ENCODE measurements around the gene SLC8A3.

The SLC8A3 gene

DNA sequence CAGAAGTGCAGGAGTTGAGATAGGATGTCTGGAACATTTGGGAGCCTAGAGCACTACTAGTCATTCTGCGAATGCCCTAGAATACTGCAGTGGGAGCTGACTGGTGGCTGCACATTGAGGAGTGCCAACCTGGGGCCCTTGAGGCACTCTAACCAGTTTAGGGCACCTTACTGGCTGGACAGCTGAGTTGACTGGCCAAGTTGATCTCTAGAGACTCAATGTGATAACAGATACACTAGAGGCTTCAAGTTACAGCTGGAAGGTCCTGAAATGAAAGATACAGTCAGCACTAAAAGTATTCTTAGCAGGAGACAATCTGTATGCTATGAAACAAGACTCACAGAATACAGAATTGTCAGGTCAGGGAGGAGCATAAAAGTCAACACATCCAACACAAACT lies 8.0 kb downstream of the SLC8A3 start:
- DNase-seq (ENCODE audit: low read depth in 1 of 2, low spot score in 1 of 2): no peak
- TF ChIP-seq, protein P1, sequence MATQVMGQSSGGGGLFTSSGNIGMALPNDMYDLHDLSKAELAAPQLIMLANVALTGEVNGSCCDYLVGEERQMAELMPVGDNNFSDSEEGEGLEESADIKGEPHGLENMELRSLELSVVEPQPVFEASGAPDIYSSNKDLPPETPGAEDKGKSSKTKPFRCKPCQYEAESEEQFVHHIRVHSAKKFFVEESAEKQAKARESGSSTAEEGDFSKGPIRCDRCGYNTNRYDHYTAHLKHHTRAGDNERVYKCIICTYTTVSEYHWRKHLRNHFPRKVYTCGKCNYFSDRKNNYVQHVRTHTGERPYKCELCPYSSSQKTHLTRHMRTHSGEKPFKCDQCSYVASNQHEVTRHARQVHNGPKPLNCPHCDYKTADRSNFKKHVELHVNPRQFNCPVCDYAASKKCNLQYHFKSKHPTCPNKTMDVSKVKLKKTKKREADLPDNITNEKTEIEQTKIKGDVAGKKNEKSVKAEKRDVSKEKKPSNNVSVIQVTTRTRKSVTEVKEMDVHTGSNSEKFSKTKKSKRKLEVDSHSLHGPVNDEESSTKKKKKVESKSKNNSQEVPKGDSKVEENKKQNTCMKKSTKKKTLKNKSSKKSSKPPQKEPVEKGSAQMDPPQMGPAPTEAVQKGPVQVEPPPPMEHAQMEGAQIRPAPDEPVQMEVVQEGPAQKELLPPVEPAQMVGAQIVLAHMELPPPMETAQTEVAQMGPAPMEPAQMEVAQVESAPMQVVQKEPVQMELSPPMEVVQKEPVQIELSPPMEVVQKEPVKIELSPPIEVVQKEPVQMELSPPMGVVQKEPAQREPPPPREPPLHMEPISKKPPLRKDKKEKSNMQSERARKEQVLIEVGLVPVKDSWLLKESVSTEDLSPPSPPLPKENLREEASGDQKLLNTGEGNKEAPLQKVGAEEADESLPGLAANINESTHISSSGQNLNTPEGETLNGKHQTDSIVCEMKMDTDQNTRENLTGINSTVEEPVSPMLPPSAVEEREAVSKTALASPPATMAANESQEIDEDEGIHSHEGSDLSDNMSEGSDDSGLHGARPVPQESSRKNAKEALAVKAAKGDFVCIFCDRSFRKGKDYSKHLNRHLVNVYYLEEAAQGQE (IDR thresholded peaks at IDR 0.05; ENCODE audit: insufficient replicate concordance, low read depth): no peak
- TF ChIP-seq POLR2AphosphoS5 (IDR thresholded peaks at IDR 0.05; ENCODE audit: low read depth) (no peak), GABPA (IDR thresholded peaks at IDR 0.05; ENCODE audit: low read depth) (no peak), SPI1 (IDR thresholded peaks at IDR 0.05; ENCODE audit: borderline replicate concordance, low read depth) (no peak)
- TF ChIP-seq, protein P2, sequence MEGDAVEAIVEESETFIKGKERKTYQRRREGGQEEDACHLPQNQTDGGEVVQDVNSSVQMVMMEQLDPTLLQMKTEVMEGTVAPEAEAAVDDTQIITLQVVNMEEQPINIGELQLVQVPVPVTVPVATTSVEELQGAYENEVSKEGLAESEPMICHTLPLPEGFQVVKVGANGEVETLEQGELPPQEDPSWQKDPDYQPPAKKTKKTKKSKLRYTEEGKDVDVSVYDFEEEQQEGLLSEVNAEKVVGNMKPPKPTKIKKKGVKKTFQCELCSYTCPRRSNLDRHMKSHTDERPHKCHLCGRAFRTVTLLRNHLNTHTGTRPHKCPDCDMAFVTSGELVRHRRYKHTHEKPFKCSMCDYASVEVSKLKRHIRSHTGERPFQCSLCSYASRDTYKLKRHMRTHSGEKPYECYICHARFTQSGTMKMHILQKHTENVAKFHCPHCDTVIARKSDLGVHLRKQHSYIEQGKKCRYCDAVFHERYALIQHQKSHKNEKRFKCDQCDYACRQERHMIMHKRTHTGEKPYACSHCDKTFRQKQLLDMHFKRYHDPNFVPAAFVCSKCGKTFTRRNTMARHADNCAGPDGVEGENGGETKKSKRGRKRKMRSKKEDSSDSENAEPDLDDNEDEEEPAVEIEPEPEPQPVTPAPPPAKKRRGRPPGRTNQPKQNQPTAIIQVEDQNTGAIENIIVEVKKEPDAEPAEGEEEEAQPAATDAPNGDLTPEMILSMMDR (IDR thresholded peaks at IDR 0.05; ENCODE audit: insufficient read depth, low read length): no peak
- Histone ChIP-seq H3K27me3 (ENCODE audit: insufficient read depth, poor library complexity, severe bottlenecking) (no peaks in the 10 kb centered on the region), H3K4me3 (replicated peaks; ENCODE audit: insufficient read depth, low read length) (no peak overlapping the region), H3K27ac (replicated peaks) (no peak overlapping the region)

DNA sequence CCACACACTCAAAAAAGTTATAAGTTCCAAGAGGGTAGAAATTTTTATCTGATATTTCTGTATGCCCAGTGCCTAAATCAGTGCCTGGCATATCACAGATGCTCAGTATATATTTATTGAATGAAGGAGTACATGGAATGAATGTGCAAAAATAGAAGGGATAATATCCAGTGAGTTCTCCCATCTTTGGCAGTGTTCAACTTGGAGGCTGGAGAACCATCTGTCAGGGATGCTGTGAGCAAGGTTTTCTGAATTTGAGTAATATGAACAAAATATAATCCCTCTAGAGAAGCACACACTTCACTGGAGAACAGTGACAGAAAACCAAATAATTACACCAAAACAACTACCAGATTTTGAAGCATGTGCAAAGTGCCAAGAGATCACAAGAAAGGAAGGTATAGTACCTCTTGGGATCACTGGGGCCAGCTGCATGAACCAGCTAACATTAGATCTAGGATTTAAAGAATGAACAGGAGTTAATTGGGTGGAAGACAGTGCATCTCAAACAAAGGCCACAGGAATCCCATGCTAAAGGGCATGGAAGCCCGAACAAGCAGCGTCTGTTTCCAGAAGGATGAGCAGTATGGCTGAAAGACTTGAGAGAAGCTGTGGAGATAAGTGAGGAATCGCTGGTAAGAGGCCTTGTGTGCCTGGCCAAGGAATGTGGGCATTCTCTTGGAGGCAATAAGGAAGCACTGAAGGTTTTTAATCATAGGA lies 11.5 kb downstream of the SLC8A3 start:
- no peak for DNase-seq (ENCODE audit: low read depth in 1 of 2, low spot score in 1 of 2)
- TF ChIP-seq POLR2AphosphoS5 (IDR thresholded peaks at IDR 0.05; ENCODE audit: low read depth) (no peak), SPI1 (IDR thresholded peaks at IDR 0.05; ENCODE audit: borderline replicate concordance, low read depth) (no peak), GABPA (IDR thresholded peaks at IDR 0.05; ENCODE audit: low read depth) (no peak)
- TF ChIP-seq, protein P2 (IDR thresholded peaks at IDR 0.05; ENCODE audit: insufficient read depth, low read length): no peak
- TF ChIP-seq, protein P1 (IDR thresholded peaks at IDR 0.05; ENCODE audit: insufficient replicate concordance, low read depth): no peak
- Histone ChIP-seq H3K27me3 (ENCODE audit: insufficient read depth, poor library complexity, severe bottlenecking) (no peaks in the 10 kb centered on the region), H3K4me3 (replicated peaks; ENCODE audit: insufficient read depth, low read length) (no peak overlapping the region), H3K27ac (replicated peaks) (no peak overlapping the region)

DNA sequence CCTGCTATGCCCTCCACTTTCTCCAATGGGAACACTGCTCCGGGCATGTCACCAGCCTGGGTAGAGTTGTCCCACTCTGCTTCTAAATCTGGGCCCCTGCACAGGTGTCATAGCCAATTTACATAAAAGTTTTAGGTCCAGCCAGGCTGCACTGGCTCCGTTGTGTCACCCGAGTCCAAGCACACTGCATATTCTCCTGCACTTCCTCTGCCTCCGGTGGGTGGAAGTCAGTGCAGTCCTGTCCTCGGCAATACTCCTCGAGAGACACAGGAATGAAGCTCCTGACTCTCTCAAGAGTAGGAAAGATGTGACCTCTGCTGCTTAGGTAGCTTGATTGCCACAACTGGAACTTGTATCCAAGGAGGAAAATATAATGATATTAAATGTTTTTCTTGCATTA lies 15.2 kb downstream of the SLC8A3 start:
- Histone ChIP-seq H3K27ac (replicated peaks) (no peak overlapping the region), H3K27me3 (ENCODE audit: insufficient read depth, poor library complexity, severe bottlenecking) (no peaks in the 10 kb centered on the region), H3K4me3 (replicated peaks; ENCODE audit: insufficient read depth, low read length) (no peak overlapping the region)
- TF ChIP-seq, protein P1 (IDR thresholded peaks at IDR 0.05; ENCODE audit: insufficient replicate concordance, low read depth): no peak
- TF ChIP-seq, protein P2 (IDR thresholded peaks at IDR 0.05; ENCODE audit: insufficient read depth, low read length): no peak
- no peak for TF ChIP-seq GABPA (IDR thresholded peaks at IDR 0.05; ENCODE audit: low read depth)
- TF ChIP-seq SPI1 (IDR thresholded peaks at IDR 0.05; ENCODE audit: borderline replicate concordance, low read depth): no peak
- no peak for TF ChIP-seq POLR2AphosphoS5 (IDR thresholded peaks at IDR 0.05; ENCODE audit: low read depth)
- DNase-seq (ENCODE audit: low read depth in 1 of 2, low spot score in 1 of 2): no peak

All from HL-60 (cell line).